Measurements from ENCODE around the gene INTS11.

DNA sequence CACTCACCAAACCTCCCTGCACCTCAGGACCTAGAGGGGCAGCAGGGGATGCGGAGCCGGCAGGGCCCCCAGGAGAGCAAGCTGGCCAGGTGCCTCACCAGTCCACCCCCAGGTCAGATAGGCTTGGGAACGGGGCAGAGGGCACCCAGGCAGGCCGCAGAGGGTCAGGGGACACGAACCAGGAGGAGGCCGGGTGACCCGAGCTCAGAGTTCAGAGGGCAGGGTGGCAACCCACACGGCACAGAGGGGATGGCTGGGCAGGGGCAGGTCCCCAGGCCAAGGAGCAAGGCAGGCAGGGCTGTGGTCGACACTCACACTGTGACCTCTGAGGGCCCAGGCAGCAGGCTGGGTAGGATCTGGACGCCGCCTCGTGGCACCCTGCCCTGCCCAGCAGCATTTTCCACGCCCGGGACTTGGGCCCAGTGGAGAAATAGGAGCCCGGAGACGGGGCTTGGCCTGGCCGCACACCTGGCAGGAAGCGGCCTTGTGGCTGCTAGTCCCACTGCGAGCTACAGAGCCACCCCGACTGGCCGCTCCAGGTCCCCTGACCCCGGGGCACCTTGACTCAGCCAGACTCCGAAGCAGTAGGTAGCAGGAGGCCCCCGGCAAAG lies 19.5 kb upstream of the INTS11 start:
- TF ChIP-seq RAD21 (IDR thresholded peaks at IDR 0.05; ENCODE audit: low read depth) = no peak
- TF ChIP-seq CEBPB (IDR thresholded peaks at IDR 0.05; ENCODE audit: low read depth) = no peak
- no peak for TF ChIP-seq EZH2phosphoT487 (IDR thresholded peaks at IDR 0.05; ENCODE audit: borderline replicate concordance)
- TF ChIP-seq, protein P1, sequence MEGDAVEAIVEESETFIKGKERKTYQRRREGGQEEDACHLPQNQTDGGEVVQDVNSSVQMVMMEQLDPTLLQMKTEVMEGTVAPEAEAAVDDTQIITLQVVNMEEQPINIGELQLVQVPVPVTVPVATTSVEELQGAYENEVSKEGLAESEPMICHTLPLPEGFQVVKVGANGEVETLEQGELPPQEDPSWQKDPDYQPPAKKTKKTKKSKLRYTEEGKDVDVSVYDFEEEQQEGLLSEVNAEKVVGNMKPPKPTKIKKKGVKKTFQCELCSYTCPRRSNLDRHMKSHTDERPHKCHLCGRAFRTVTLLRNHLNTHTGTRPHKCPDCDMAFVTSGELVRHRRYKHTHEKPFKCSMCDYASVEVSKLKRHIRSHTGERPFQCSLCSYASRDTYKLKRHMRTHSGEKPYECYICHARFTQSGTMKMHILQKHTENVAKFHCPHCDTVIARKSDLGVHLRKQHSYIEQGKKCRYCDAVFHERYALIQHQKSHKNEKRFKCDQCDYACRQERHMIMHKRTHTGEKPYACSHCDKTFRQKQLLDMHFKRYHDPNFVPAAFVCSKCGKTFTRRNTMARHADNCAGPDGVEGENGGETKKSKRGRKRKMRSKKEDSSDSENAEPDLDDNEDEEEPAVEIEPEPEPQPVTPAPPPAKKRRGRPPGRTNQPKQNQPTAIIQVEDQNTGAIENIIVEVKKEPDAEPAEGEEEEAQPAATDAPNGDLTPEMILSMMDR (IDR thresholded peaks at IDR 0.05 in 2 of 3, conservative IDR thresholded peaks at IDR 0.05 in 1 of 3; ENCODE audit: borderline replicate concordance in 1 of 3, insufficient read depth in 1 of 3, low read depth in 2 of 3, low read length in 2 of 3) = no peak
- TF ChIP-seq SP1 (IDR thresholded peaks at IDR 0.05; ENCODE audit: low read depth) = no peak
- no peak for TF ChIP-seq ZFX (IDR thresholded peaks at IDR 0.05)
- TF ChIP-seq JUND (IDR thresholded peaks at IDR 0.05) = no peak
- TF ChIP-seq, protein P2, sequence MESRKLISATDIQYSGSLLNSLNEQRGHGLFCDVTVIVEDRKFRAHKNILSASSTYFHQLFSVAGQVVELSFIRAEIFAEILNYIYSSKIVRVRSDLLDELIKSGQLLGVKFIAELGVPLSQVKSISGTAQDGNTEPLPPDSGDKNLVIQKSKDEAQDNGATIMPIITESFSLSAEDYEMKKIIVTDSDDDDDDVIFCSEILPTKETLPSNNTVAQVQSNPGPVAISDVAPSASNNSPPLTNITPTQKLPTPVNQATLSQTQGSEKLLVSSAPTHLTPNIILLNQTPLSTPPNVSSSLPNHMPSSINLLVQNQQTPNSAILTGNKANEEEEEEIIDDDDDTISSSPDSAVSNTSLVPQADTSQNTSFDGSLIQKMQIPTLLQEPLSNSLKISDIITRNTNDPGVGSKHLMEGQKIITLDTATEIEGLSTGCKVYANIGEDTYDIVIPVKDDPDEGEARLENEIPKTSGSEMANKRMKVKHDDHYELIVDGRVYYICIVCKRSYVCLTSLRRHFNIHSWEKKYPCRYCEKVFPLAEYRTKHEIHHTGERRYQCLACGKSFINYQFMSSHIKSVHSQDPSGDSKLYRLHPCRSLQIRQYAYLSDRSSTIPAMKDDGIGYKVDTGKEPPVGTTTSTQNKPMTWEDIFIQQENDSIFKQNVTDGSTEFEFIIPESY (IDR thresholded peaks at IDR 0.05; ENCODE audit: extremely low read depth, insufficient replicate concordance, low read length) = no peak
- no peak for TF ChIP-seq POLR2A (IDR thresholded peaks at IDR 0.05; ENCODE audit: borderline replicate concordance, extremely low read depth, insufficient read depth, insufficient read length)
- no peak for TF ChIP-seq EZH2 (IDR thresholded peaks at IDR 0.05)
- TF ChIP-seq POLR2AphosphoS5 (IDR thresholded peaks at IDR 0.05; ENCODE audit: low read depth, low read length) = no peak

Data from HCT116 (cell line).